ENCODE results near the gene FBP1. TPM values are rescaled to one million over a fixed set of nuclear protein-coding genes. Genes with fewer than 3 reads are reported as not detected.

FBP1 gene
- total and polyA plus RNA-seq, 10 of the 15 experiments (the other 5 are each of a cell fraction or from before 2014, with no cell fraction given) = 0.11 to 0.38 (median 0.15) TPM; not detected in 7

GRCh38 chr9:94611638-94612068 is 27.7 kb downstream of the FBP1 start:
- CTCF ChIA-PET = no interaction called here
- POLR2A ChIA-PET = interaction anchor here (0.6 kb wide), 1 partner anchor 306 kb away, joined by 5 read pairs; no protein-coding TSS in a partner anchor
- no peak for TF ChIP-seq ZNF217 (IDR thresholded peaks at IDR 0.05)
- TF ChIP-seq WRNIP1 (IDR thresholded peaks at IDR 0.05; ENCODE audit: borderline replicate concordance, low read depth, low read length) = no peak
- TF ChIP-seq SP1 (IDR thresholded peaks at IDR 0.05; ENCODE audit: low read depth, low read length) = no peak
- TF ChIP-seq HDAC2 (IDR thresholded peaks at IDR 0.05) = no peak
- no peak for TF ChIP-seq SKIL (IDR thresholded peaks at IDR 0.05; ENCODE audit: low read depth, poor library complexity, severe bottlenecking)
- TF ChIP-seq JUND (IDR thresholded peaks at IDR 0.05; ENCODE audit: low read depth, low read length) = no peak
- TF ChIP-seq CBFB (IDR thresholded peaks at IDR 0.05; ENCODE audit: low read depth) = no peak
- TF ChIP-seq YY1 (IDR thresholded peaks at IDR 0.05; ENCODE audit: low read depth, low read length) = no peak
- TF ChIP-seq RAD21 (IDR thresholded peaks at IDR 0.05; ENCODE audit: insufficient read depth, low read depth, low read length) = no peak
- TF ChIP-seq RELB (IDR thresholded peaks at IDR 0.05; ENCODE audit: low read depth) = no peak
- no peak for TF ChIP-seq IKZF1 (conservative IDR thresholded peaks at IDR 0.05)
- TF ChIP-seq FOS (IDR thresholded peaks at IDR 0.05; ENCODE audit: borderline replicate concordance, extremely low read depth, insufficient read length) = no peak
- no peak for TF ChIP-seq NFIC (IDR thresholded peaks at IDR 0.05; ENCODE audit: low read depth, low read length)
- no peak for TF ChIP-seq USF1 (IDR thresholded peaks at IDR 0.05; ENCODE audit: borderline replicate concordance, extremely low read length, insufficient read depth, low read depth, low read length)
- TF ChIP-seq TARDBP (IDR thresholded peaks at IDR 0.05; ENCODE audit: borderline replicate concordance) = no peak
- no peak for TF ChIP-seq ZBTB40 (IDR thresholded peaks at IDR 0.05; ENCODE audit: borderline replicate concordance)
- TF ChIP-seq SPI1 (IDR thresholded peaks at IDR 0.05; ENCODE audit: borderline replicate concordance, insufficient read depth, low read depth, low read length) = no peak

More at GRCh38 chr9:94611638-94612068, 27.7 kb downstream of the FBP1 start:
- WGBS (ENCODE audit: insufficient coverage, insufficient replicate concordance, low lambda C conversion rate, missing lambda C conversion rate) = 20% methylated on average over 3 of the region's 3 CpGs
- Histone ChIP-seq H3K9ac (ENCODE audit: control insufficient read depth, insufficient read depth, low read length) (no peak overlapping the region), H3K9me3 (replicated peaks; ENCODE audit: control insufficient read depth, insufficient read depth, low read length) (no peaks in the 10 kb centered on the region), H3K36me3 (ENCODE audit: control insufficient read depth in 2 of 2, insufficient read depth in 2 of 2, low read length in 1 of 2) (no peaks in the 10 kb centered on the region), H3K4me3 (no peak overlapping the region), H3K4me2 (ENCODE audit: control insufficient read depth, insufficient read depth) (no peak overlapping the region), H4K20me1 (ENCODE audit: control insufficient read depth, insufficient read depth) (no peaks in the 10 kb centered on the region), H2AFZ (ENCODE audit: control insufficient read depth, low read depth, low read length) (no peak overlapping the region), H3K27me3 (replicated peaks in 1 of 2; ENCODE audit: control insufficient read depth in 2 of 2, insufficient read depth in 2 of 2, low read length in 1 of 2) (peaks cover 0 to 7% of the 10 kb centered on the region in 2 experiments; a peak in 1 of 4 replicates), H3K79me2 (ENCODE audit: control insufficient read depth, insufficient read depth, low read length) (no peaks in the 10 kb centered on the region), H3K27ac (ENCODE audit: control insufficient read depth, insufficient read depth) (no peak overlapping the region), H3K4me1 (ENCODE audit: control insufficient read depth, insufficient read depth, low read length) (peaks cover 3% of the 10 kb centered on the region; the same call in 1 of the 2 replicates)
- RAD21 ChIA-PET (ENCODE audit: unreplicated experiment) = no interaction called here
- ATAC-seq (no peak), FAIRE-seq (no peak), DNase-seq (ENCODE audit: low read depth, low spot score) (no peak)
- in situ Hi-C loops (cut with MboI) (no loop called here), intact Hi-C loops (cut with micrococcal nuclease; ENCODE audit: unreplicated experiment) (no loop called here)
- SMC1A ChIA-PET (ENCODE audit: uncharacterized antibody, unreplicated experiment) = no interaction called here
- no TSS peak for BruUV-seq (replicated peaks)

All from GM12878 (cell line).